ENCODE measurements around the gene RNF149.

RNF149 gene

DNA sequence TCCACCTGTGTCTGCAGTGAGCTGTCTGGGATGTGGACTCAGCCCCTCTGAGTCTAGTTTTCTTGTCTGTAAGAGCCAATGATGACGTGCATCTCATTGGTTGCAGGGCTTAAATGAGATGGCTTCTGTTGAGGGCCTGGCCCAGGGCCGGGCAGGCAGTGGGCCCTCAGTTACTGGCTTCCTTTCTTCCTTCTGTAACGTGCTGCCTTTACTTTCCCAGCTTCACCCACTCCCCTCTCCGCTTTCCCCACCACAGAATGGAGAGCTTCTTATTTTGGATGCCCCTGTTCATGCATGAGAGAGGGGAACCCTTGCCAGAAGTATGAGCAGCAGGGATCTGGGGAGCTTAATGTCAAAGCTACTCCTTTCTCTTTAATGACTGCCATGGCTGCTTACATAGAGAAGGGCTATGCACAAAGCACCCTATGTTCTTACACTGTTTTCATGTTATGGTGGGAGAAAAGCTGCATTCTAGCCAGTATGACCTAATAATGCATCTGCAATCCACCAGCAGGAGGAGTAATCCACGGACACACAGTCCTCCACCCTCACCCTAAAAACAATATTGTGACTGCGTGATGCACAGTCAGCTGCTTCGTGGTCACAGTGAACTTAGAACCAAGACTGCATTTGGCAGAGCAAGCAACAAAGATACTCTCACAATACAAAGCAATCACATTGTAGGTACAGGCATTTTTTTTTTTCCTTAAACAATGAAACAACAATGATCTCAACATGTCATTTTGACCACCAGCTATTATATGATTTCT is 41.6 kb upstream of the RNF149 start:
- no peak overlapping the region for H2BK12ac ChIP-seq (ENCODE audit: low read length)
- no peak overlapping the region for H3K23ac ChIP-seq (ENCODE audit: low read length)
- no peak overlapping the region for H3K4ac ChIP-seq (ENCODE audit: low read depth, low read length)
- H2BK120ac ChIP-seq (ENCODE audit: insufficient read depth, low read length, poor library complexity), result no peak overlapping the region
- DNase-seq, result peak in 1 of 2 donors; percentile 22
- H4K12ac ChIP-seq (ENCODE audit: low read depth, low read length), result no peak overlapping the region
- H2BK5ac ChIP-seq (ENCODE audit: low read depth, low read length, poor library complexity), result no peak overlapping the region
- peaks cover 4 to 5% of the 10 kb centered on the region in 2 experiments for H3K4me1 ChIP-seq (ENCODE audit: control insufficient read depth in 1 of 2, insufficient read depth in 2 of 2, low read length in 2 of 2)
- no peak overlapping the region for H3K18ac ChIP-seq (ENCODE audit: low read length)
- no peak overlapping the region for H2AFZ ChIP-seq (ENCODE audit: insufficient read depth, low read length, poor library complexity)
- peaks cover 3% of the 10 kb centered on the region for H3K79me1 ChIP-seq (ENCODE audit: low read length)
- no peak overlapping the region for H3K4me3 ChIP-seq (ENCODE audit: low read depth, low read length)
- no peaks in the 10 kb centered on the region for H3K79me2 ChIP-seq (ENCODE audit: control insufficient read depth, insufficient read depth, low read length, poor library complexity)
- H3K4me2 ChIP-seq (ENCODE audit: low read length), result no peak overlapping the region
- no peak overlapping the region for H2AK5ac ChIP-seq (ENCODE audit: low read length)
- no peak overlapping the region for H3K27ac ChIP-seq (ENCODE audit: low read depth, low read length)
- H3K36me3 ChIP-seq (ENCODE audit: control insufficient read depth in 1 of 2, insufficient read depth in 2 of 2, low read length in 2 of 2), result no peaks in the 10 kb centered on the region
- WGBS (ENCODE audit: extremely low coverage, insufficient coverage, insufficient read length), result no CpG with 5 or more reads among the region's 7 CpGs
- no peaks in the 10 kb centered on the region for H3K27me3 ChIP-seq (ENCODE audit: insufficient read depth, low read length)
- H4K91ac ChIP-seq (ENCODE audit: low read depth, low read length), result no peak overlapping the region
- no peak overlapping the region for H4K8ac ChIP-seq (ENCODE audit: low read depth, low read length)
- no peaks in the 10 kb centered on the region for H3K9me3 ChIP-seq (ENCODE audit: insufficient read depth, low read depth, low read length)
- H3K9ac ChIP-seq (ENCODE audit: low read length), result no peak overlapping the region
- H3K14ac ChIP-seq (ENCODE audit: low read length), result no peak overlapping the region

DNA sequence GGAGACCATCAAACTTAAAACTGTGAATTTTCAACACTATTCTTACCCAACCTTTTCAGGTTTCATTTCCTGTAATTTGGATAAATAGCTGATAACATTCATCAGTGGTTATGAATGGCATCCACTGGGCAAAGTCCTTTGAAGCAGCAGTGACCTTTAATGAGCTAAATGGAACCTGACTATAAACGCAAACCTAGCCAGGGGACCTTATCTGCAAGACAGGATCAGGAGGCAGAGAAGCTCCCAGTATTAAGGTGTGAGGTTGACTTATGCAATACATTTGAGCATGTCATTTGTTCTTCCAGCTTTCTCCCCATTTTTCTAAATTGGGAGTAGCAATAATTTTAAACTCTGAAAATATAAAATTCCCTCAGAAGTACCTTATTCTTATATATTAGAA is 40.4 kb upstream of the RNF149 start:
- no peak overlapping the region for H3K4me3 ChIP-seq (ENCODE audit: low read depth, low read length)
- no peak overlapping the region for H2BK5ac ChIP-seq (ENCODE audit: low read depth, low read length, poor library complexity)
- no peak overlapping the region for H4K91ac ChIP-seq (ENCODE audit: low read depth, low read length)
- H3K9me3 ChIP-seq (ENCODE audit: insufficient read depth, low read depth, low read length), result no peaks in the 10 kb centered on the region
- H2AFZ ChIP-seq (ENCODE audit: insufficient read depth, low read length, poor library complexity), result no peak overlapping the region
- H3K79me1 ChIP-seq (ENCODE audit: low read length), result no peaks in the 10 kb centered on the region
- no peaks in the 10 kb centered on the region for H3K36me3 ChIP-seq (ENCODE audit: control insufficient read depth in 1 of 2, insufficient read depth in 2 of 2, low read length in 2 of 2)
- no peak overlapping the region for H3K18ac ChIP-seq (ENCODE audit: low read length)
- H2BK12ac ChIP-seq (ENCODE audit: low read length), result no peak overlapping the region
- H3K27ac ChIP-seq (ENCODE audit: low read depth, low read length), result no peak overlapping the region
- H4K8ac ChIP-seq (ENCODE audit: low read depth, low read length), result no peak overlapping the region
- H2BK120ac ChIP-seq (ENCODE audit: insufficient read depth, low read length, poor library complexity), result no peak overlapping the region
- H2AK5ac ChIP-seq (ENCODE audit: low read length), result no peak overlapping the region
- DNase-seq, result no peak
- H3K23ac ChIP-seq (ENCODE audit: low read length), result no peak overlapping the region
- H3K4me2 ChIP-seq (ENCODE audit: low read length), result no peak overlapping the region
- no peaks in the 10 kb centered on the region for H3K4me1 ChIP-seq (ENCODE audit: control insufficient read depth in 1 of 2, insufficient read depth in 2 of 2, low read length in 2 of 2)
- H3K4ac ChIP-seq (ENCODE audit: low read depth, low read length), result no peak overlapping the region
- H3K9ac ChIP-seq (ENCODE audit: low read length), result no peak overlapping the region
- H4K12ac ChIP-seq (ENCODE audit: low read depth, low read length), result no peak overlapping the region
- H3K14ac ChIP-seq (ENCODE audit: low read length), result no peak overlapping the region
- WGBS (ENCODE audit: extremely low coverage, insufficient coverage, insufficient read length), result no CpG with 5 or more reads among the region's 1 CpG
- no peaks in the 10 kb centered on the region for H3K27me3 ChIP-seq (ENCODE audit: insufficient read depth, low read length)
- no peaks in the 10 kb centered on the region for H3K79me2 ChIP-seq (ENCODE audit: control insufficient read depth, insufficient read depth, low read length, poor library complexity)

DNA sequence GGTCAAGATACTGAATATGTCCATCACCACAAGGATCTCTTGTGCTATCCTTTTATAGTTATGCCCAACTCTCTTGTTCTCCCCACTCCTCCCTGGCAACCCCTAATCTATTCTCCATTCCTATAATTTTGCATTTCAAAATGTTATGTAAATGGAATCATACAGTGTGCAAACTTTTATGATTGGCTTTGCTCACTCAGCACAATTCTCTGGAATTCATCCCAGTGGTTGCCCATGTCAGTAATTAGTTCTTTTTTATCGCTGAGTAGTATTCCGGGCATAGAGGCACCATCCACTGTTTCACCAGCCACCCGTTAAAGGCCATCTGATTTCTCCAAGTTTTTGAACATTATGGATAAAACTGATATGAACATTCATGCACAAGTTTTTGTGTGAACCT is 38.4 kb upstream of the RNF149 start:
- H2BK120ac ChIP-seq (ENCODE audit: insufficient read depth, low read length, poor library complexity), result no peak overlapping the region
- no peaks in the 10 kb centered on the region for H3K4me1 ChIP-seq (ENCODE audit: control insufficient read depth in 1 of 2, insufficient read depth in 2 of 2, low read length in 2 of 2)
- no peak for DNase-seq
- no peak overlapping the region for H3K18ac ChIP-seq (ENCODE audit: low read length)
- H3K14ac ChIP-seq (ENCODE audit: low read length), result no peak overlapping the region
- H3K23ac ChIP-seq (ENCODE audit: low read length), result no peak overlapping the region
- H4K12ac ChIP-seq (ENCODE audit: low read depth, low read length), result no peak overlapping the region
- H3K79me1 ChIP-seq (ENCODE audit: low read length), result no peaks in the 10 kb centered on the region
- no peak overlapping the region for H2AK5ac ChIP-seq (ENCODE audit: low read length)
- H2BK12ac ChIP-seq (ENCODE audit: low read length), result no peak overlapping the region
- H3K27ac ChIP-seq (ENCODE audit: low read depth, low read length), result no peak overlapping the region
- H3K4me2 ChIP-seq (ENCODE audit: low read length), result no peak overlapping the region
- H3K27me3 ChIP-seq (ENCODE audit: insufficient read depth, low read length), result no peaks in the 10 kb centered on the region
- no peak overlapping the region for H3K4me3 ChIP-seq (ENCODE audit: low read depth, low read length)
- H4K91ac ChIP-seq (ENCODE audit: low read depth, low read length), result no peak overlapping the region
- H3K9ac ChIP-seq (ENCODE audit: low read length), result no peak overlapping the region
- H3K36me3 ChIP-seq (ENCODE audit: control insufficient read depth in 1 of 2, insufficient read depth in 2 of 2, low read length in 2 of 2), result no peaks in the 10 kb centered on the region
- H2BK5ac ChIP-seq (ENCODE audit: low read depth, low read length, poor library complexity), result no peak overlapping the region
- no peak overlapping the region for H2AFZ ChIP-seq (ENCODE audit: insufficient read depth, low read length, poor library complexity)
- H3K4ac ChIP-seq (ENCODE audit: low read depth, low read length), result no peak overlapping the region
- no peak overlapping the region for H4K8ac ChIP-seq (ENCODE audit: low read depth, low read length)
- H3K79me2 ChIP-seq (ENCODE audit: control insufficient read depth, insufficient read depth, low read length, poor library complexity), result no peaks in the 10 kb centered on the region
- WGBS (ENCODE audit: extremely low coverage, insufficient coverage, insufficient read length), result no CpG with 5 or more reads among the region's 3 CpGs
- H3K9me3 ChIP-seq (ENCODE audit: insufficient read depth, low read depth, low read length), result no peaks in the 10 kb centered on the region

GRCh38 chr2:101344137-101344536 is 35.6 kb upstream of the RNF149 start:
- Histone ChIP-seq H2BK120ac (ENCODE audit: insufficient read depth, low read length, poor library complexity) (no peak overlapping the region), H4K12ac (ENCODE audit: low read depth, low read length) (no peak overlapping the region), H4K91ac (ENCODE audit: low read depth, low read length) (no peak overlapping the region), H3K18ac (ENCODE audit: low read length) (no peak overlapping the region), H2BK5ac (ENCODE audit: low read depth, low read length, poor library complexity) (no peak overlapping the region), H3K27ac (ENCODE audit: low read depth, low read length) (no peak overlapping the region), H3K27me3 (ENCODE audit: insufficient read depth, low read length) (no peaks in the 10 kb centered on the region), H4K8ac (ENCODE audit: low read depth, low read length) (no peak overlapping the region), H3K23ac (ENCODE audit: low read length) (no peak overlapping the region), H2AFZ (ENCODE audit: insufficient read depth, low read length, poor library complexity) (no peak overlapping the region), H3K4ac (ENCODE audit: low read depth, low read length) (no peak overlapping the region), H2BK12ac (ENCODE audit: low read length) (no peak overlapping the region), H3K4me2 (ENCODE audit: low read length) (no peak overlapping the region), H3K9ac (ENCODE audit: low read length) (no peak overlapping the region), H3K9me3 (ENCODE audit: insufficient read depth, low read depth, low read length) (no peaks in the 10 kb centered on the region), H2AK5ac (ENCODE audit: low read length) (no peak overlapping the region), H3K79me2 (ENCODE audit: control insufficient read depth, insufficient read depth, low read length, poor library complexity) (no peaks in the 10 kb centered on the region), H3K4me3 (ENCODE audit: low read depth, low read length) (no peak overlapping the region), H3K4me1 (ENCODE audit: control insufficient read depth in 1 of 2, insufficient read depth in 2 of 2, low read length in 2 of 2) (peaks cover 0 to 6% of the 10 kb centered on the region in 2 experiments), H3K14ac (ENCODE audit: low read length) (no peak overlapping the region), H3K36me3 (ENCODE audit: control insufficient read depth in 1 of 2, insufficient read depth in 2 of 2, low read length in 2 of 2) (no peaks in the 10 kb centered on the region), H3K79me1 (ENCODE audit: low read length) (peaks cover 2% of the 10 kb centered on the region)
- DNase-seq, result no peak
- WGBS (ENCODE audit: extremely low coverage, insufficient coverage, insufficient read length), result no CpG with 5 or more reads among the region's 5 CpGs

Measured in trophoblast cell (in vitro differentiated cells and primary cell).